Inflammatory macrophage (primary cell): ENCODE results near the gene SSTR5.
"Not testable (repeated sequence)": the region's sequence is repeated elsewhere in the genome, so short reads cannot be mapped to it uniquely, and the experiment has no call there.

ENCODE experiments used
- DNase-seq, 2 donors: peaks; one replicate each; pipeline ENCODE4 v3.0.0-alpha.2; 2020 to 2022

SSTR5 gene

GRCh38 chr16:1075546-1075945, 3.0 kb downstream of the SSTR5 start:
- no peak for DNase-seq

- DNase-seq, result no peak
Measured at GRCh38 chr16:1076801-1077576, 4.4 kb downstream of the SSTR5 start.

- no peak for DNase-seq
Measured at GRCh38 chr16:1077877-1078578, 5.5 kb downstream of the SSTR5 start.

- DNase-seq, result no peak
Measured at GRCh38 chr16:1078579-1079021, 6.1 kb downstream of the SSTR5 start.

- DNase-seq, result no peak
Measured at GRCh38 chr16:1079341-1079740, 6.8 kb downstream of the SSTR5 start.

GRCh38 chr16:1079786-1080525, 7.4 kb downstream of the SSTR5 start:
- DNase-seq, result no peak

- DNase-seq, result no peak
Measured at GRCh38 chr16:1080801-1081733, 8.5 kb downstream of the SSTR5 start.

GRCh38 chr16:1081734-1082265, 9.3 kb downstream of the SSTR5 start:
- no peak for DNase-seq

GRCh38 chr16:1082266-1082951, 9.9 kb downstream of the SSTR5 start:
- DNase-seq, result no peak

- DNase-seq, result no peak
Measured at GRCh38 chr16:1082952-1083675, 10.6 kb downstream of the SSTR5 start.

GRCh38 chr16:1084971-1085370, 12.4 kb downstream of the SSTR5 start:
- no peak for DNase-seq

GRCh38 chr16:1086443-1086842, 13.9 kb downstream of the SSTR5 start:
- DNase-seq, result not testable (repeated sequence)

- no peak for DNase-seq
Measured at GRCh38 chr16:1088295-1089170, 16.0 kb downstream of the SSTR5 start.

GRCh38 chr16:1089439-1089821, 16.9 kb downstream of the SSTR5 start:
- no peak for DNase-seq

- no peak for DNase-seq
Measured at GRCh38 chr16:1089822-1090619, 17.5 kb downstream of the SSTR5 start.

- DNase-seq, result no peak
Measured at GRCh38 chr16:1090620-1091587, 18.4 kb downstream of the SSTR5 start.

GRCh38 chr16:1091992-1092552, 19.5 kb downstream of the SSTR5 start:
- DNase-seq, result no peak
